GM12873 (cell line): Measurements from ENCODE around the gene CHCT1.

Source experiments
- TF ChIP-seq, protein P1 (sequence below): IDR thresholded peaks from 2 replicates; pipeline ENCODE4 v1.5.1; 2012; ENCODE audit warnings: low read depth, mild to moderate bottlenecking, moderate library complexity, low read length, control low read depth; ENCODE audit not compliant: insufficient read depth; ENCODE audit errors: missing control alignments

CHCT1 gene

DNA sequence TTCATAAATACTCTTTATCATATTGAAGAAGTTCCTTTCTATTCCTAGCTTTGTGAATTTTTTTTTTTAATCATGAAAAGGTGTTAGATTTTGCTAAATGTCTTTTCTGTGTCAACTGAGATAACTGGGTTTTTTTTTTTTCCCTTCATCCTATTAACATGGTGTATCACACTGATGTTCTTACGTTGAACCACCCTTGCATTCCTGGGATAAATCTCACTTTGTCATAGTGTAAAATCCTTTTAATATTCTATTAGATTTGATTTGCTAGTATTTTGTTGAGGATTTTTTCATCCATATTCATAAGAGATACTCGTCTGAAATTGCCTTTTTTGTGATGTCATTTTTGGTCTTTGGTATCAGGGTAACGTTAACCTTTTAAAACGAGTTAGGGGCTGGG, 49.2 kb downstream of the CHCT1 start:
- TF ChIP-seq, protein P1, sequence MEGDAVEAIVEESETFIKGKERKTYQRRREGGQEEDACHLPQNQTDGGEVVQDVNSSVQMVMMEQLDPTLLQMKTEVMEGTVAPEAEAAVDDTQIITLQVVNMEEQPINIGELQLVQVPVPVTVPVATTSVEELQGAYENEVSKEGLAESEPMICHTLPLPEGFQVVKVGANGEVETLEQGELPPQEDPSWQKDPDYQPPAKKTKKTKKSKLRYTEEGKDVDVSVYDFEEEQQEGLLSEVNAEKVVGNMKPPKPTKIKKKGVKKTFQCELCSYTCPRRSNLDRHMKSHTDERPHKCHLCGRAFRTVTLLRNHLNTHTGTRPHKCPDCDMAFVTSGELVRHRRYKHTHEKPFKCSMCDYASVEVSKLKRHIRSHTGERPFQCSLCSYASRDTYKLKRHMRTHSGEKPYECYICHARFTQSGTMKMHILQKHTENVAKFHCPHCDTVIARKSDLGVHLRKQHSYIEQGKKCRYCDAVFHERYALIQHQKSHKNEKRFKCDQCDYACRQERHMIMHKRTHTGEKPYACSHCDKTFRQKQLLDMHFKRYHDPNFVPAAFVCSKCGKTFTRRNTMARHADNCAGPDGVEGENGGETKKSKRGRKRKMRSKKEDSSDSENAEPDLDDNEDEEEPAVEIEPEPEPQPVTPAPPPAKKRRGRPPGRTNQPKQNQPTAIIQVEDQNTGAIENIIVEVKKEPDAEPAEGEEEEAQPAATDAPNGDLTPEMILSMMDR: no peak

DNA sequence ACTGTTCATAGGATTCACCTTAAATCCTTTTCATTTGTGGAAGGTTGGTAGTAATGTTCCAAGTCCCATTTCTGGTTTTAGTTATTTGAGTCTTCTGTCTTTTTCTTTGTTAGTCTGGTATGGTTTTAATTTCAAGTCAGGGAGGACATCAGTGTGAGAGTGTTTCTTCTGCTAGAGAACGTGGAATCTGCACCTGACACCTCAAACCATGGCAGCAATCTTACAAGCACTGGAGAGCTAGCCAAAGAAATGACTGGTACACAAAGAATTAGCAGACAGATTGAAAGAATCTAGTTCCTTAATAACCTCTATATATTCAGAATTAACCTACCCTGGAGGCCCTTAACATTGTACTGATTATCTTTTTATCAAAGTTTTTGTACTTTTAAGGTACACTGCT, 50.2 kb downstream of the CHCT1 start:
- TF ChIP-seq, protein P1: no peak

DNA sequence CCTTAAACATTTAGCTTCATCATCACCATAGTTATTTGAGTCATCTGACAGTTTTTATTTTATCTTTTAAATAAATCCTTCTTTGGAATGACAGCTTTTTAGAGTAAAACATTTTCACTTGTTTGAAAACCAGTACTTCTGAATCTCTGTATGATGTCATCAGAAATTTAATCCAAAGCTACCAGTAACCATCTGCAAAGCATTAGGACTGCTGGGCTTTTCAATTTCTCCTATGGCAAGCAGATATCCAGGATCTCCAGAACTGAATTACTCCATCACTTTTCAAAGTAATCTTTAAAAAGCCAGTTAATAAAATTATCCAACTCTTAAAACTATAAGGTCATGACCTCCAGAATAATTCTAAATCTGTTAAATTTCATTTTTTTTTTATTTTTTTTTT, 51.5 kb downstream of the CHCT1 start:
- TF ChIP-seq, protein P1: no peak
